Transverse colon (tissue), 4 donors: ENCODE measurements around the gene ZNF335. TPM values are rescaled to one million over a fixed set of nuclear protein-coding genes. Genes with fewer than 3 reads are reported as not detected.

Experiments
- DNase-seq: peaks from one replicate; pipeline ENCODE4 v3.0.0-alpha.2; 2019
- H3K27ac ChIP-seq, 4 donors: fragments of 200-600 bp; sonication (generic); 2 replicates each; pipeline ENCODE4 v1.5.1; 2016 to 2018; ENCODE audit warnings: inconsistent platforms in 4 of 4
- H3K27me3 ChIP-seq: fragments of 200-600 bp; sonication (generic); 2 replicates; pipeline ENCODE4 v1.5.1; 2017; ENCODE audit warnings: inconsistent platforms
- H3K36me3 ChIP-seq, 4 donors: fragments of 200-600 bp; sonication (generic); 2 replicates each; pipeline ENCODE4 v1.5.1; 2017 to 2019; ENCODE audit warnings: inconsistent platforms in 4 of 4
- H3K4me1 ChIP-seq, 4 donors: fragments of 200-600 bp; sonication (generic); 2 replicates each; pipeline ENCODE4 v1.5.1; 2017 to 2020; ENCODE audit warnings: inconsistent platforms in 4 of 4
- H3K4me3 ChIP-seq, 4 donors: fragments of 200-600 bp; sonication (generic); 1 replicate in 1 of 4; 2 replicates in 3 of 4; pipeline versions ENCODE4 v1.5.1 to v1.6.1; 2017 to 2019; ENCODE audit warnings: inconsistent platforms in 4 of 4
- H3K9me3 ChIP-seq, 2 donors: fragments of 200-600 bp; sonication (generic); 2 replicates each; pipeline ENCODE4 v1.5.1; 2017 to 2019; ENCODE audit warnings: inconsistent platforms in 2 of 2
- EP300 ChIP-seq: sonication (generic); formaldehyde crosslinking; IDR thresholded peaks from one replicate; pipeline ENCODE4 v1.6.1; 2017; ENCODE audit warnings: antibody characterized with exemption, low read depth
- POLR2A ChIP-seq: fragments of 450-650 bp; IDR thresholded peaks from one replicate; pipeline ENCODE4 v1.6.1; 2016; ENCODE audit warnings: antibody characterized with exemption, mild to moderate bottlenecking, moderate library complexity
- POLR2AphosphoS5 ChIP-seq, 3 donors: sonication (generic); formaldehyde crosslinking; IDR thresholded peaks; one replicate each; pipeline ENCODE4 v1.6.1; 2016; ENCODE audit warnings: antibody characterized with exemption in 3 of 3
- WGBS, 2 donors: methylation state at CpG; one replicate each; pipeline ENCODE4 v1.1.5; 2018; ENCODE audit warnings: low coverage in 1 of 2; 5-methylcytosine and 5-hydroxymethylcytosine counted together
- in situ Hi-C, 4 donors: fragments of 200-750 bp; cut with MboI; loops; one replicate each; pipeline versions ENCODE4 v1.15.0 to v1.15.1; 2017; ENCODE audit warnings: low sequenced_read_pairs in 3 of 4, low pct_ligation_motif_present in 1 of 4, low pct_unique_long_range_greater_than_20kb in 1 of 4
- intact Hi-C: fragments of 100-400 bp; cut with DNase I; formaldehyde crosslinking; loops from one replicate; pipeline ENCODE4 v1.15.1; 2023; ENCODE audit warnings: low total_unique reads
- total RNA-seq, 4 donors: library from RNA; depleted of rRNA; stranded (reverse); fragments of >200 nt; gene quantifications; one replicate each; pipeline ENCODE4 v1.1.0, GENCODE V29; 2016
- TF ChIP-seq, protein P1 (sequence below), 5 experiments: fragments of 200-600 bp in 3 of 5; fragments of 450-650 bp in 2 of 5; sonication (generic) in 3 of 5; IDR thresholded peaks; 1 replicate in 2 of 5; 2 replicates in 3 of 5; pipeline ENCODE4 v1.5.1; 2016 to 2017; ENCODE audit warnings: antibody characterized with exemption in 5 of 5, inconsistent platforms in 3 of 5, mild to moderate bottlenecking in 2 of 5, moderate library complexity in 1 of 5

Gene ZNF335
- total RNA-seq, 4 donors from 2014 or later: 27.0 to 80.0 (median 32.4) TPM

DNA sequence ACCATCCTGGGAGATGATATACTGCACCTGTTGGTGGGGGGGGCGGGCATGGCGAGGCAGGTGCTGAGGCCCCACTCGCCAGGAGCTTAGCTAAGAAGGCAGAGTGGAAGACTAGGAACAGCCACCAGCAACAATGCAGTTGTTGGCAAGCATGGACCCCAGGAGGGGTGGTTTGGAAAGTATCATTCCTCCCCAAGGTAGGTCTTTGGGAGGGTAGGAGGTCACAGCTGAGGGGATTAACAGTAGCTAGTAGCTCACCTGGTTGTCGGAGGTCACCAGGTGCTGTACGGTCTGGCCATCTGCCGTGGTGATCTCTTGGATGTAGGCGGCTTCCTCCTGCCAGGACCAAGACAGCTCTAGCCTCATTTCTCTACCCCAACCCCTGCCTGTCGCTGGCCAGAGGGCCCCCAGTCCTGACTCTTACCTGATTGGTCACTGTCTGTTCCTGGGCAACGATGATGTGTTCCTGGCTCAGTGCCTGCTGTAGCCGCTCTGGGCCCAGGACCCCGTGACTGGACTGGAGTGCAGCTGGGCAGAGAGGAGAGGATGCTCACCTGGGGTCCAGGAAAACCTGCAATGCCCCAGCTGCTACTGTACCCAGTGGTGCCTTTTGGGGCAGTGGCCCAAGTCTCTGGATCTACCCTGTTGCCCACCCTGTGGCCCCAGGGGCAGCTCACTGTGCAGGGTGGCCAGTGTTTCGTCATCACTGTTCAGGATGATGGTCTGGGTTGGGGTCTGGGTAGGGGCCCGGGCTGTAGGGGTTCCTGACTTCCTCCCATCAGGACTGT is 22.3 kb downstream of the ZNF335 start:
- no peak for DNase-seq
- H3K4me3 ChIP-seq: no peak overlapping the region
- intact Hi-C loops: loop anchor here (10.0 kb wide), 1 partner anchor 145 kb away; no protein-coding TSS in a partner anchor
- in situ Hi-C loops: loop anchor here in 2 of 4 donors (10.0 to 25.0 kb wide), 2 partner anchors 125 to 137 kb away; partner anchors contain the start of genes TNNC2 (in 1 of the 2) and UBE2C (in 1 of the 2)
- peaks cover 0 to 46% (median 15%) of the 10 kb centered on the region in 4 donors for H3K36me3 ChIP-seq
- TF ChIP-seq POLR2AphosphoS5 (IDR thresholded peaks at IDR 0.05) (peak in 1 of 3 donors; percentile 3), EP300 (no peak)
- H3K27ac ChIP-seq: no peak overlapping the region
- peaks cover 0 to 14% (median 0%) of the 10 kb centered on the region in 4 donors for H3K4me1 ChIP-seq
- 90% methylated on average over 10 of the region's 13 CpGs; no CpG with 5 or more reads in 1 of the 2 donors for WGBS, 2 donors
- no peaks in the 10 kb centered on the region for H3K27me3 ChIP-seq
- H3K9me3 ChIP-seq: no peaks in the 10 kb centered on the region

DNA sequence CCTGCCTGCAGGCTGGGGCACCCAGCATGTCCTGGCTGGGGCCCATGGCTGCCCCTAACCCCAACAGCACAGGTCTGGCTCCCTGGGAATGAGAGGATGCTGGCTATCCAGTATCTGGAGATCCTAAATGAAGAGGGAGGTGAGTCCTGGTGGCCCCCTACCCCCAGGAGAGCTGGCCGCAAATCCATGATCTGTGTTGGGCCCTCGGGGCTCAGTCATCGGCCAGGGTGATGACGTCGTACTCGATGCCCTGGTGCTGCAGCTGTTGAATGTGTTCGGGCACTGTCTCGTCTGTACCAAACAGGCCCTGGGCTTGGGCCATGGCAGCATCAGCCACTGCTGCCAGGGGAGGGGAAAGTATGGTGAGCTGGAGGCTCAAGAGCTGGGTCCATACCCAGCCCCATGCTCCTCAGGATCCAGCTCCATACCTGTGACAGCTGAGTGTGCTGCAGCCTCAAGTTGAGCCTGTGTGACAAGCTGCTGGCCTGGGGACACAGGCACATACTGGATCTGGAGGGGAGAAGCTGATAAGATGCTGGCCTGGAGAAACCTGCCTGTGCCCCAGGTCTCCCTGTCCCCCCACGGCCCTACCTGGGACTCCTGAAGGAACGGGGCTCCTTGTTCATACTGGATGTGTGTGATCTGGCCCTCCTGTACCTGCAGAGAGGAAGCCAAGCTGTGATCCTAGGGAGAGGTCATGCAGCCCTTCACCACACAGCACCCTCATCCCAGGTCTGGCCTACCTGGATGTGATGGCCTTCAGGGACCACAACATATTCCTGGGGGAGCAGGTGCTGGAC is 23.1 kb downstream of the ZNF335 start:
- Histone ChIP-seq H3K9me3 (no peaks in the 10 kb centered on the region), H3K27ac (no peak overlapping the region), H3K4me1 (peaks cover 0 to 14% (median 0%) of the 10 kb centered on the region in 4 donors), H3K36me3 (peaks cover 0 to 52% (median 18%) of the 10 kb centered on the region in 4 donors), H3K4me3 (no peak overlapping the region), H3K27me3 (no peaks in the 10 kb centered on the region)
- intact Hi-C loops (no loop called here), in situ Hi-C loops (loop anchor here in 1 of 4 donors (10.0 kb wide), 1 partner anchor 124 kb away; the partner anchor contains the start of gene TNNC2)
- DNase-seq: no peak
- no peak for TF ChIP-seq EP300
- TF ChIP-seq POLR2AphosphoS5 (IDR thresholded peaks at IDR 0.05): peak in 2 of 3 donors; percentile 10 to 17
- 84% methylated on average over 10 of the region's 10 CpGs; no CpG with 5 or more reads in 1 of the 2 donors for WGBS, 2 donors

DNA sequence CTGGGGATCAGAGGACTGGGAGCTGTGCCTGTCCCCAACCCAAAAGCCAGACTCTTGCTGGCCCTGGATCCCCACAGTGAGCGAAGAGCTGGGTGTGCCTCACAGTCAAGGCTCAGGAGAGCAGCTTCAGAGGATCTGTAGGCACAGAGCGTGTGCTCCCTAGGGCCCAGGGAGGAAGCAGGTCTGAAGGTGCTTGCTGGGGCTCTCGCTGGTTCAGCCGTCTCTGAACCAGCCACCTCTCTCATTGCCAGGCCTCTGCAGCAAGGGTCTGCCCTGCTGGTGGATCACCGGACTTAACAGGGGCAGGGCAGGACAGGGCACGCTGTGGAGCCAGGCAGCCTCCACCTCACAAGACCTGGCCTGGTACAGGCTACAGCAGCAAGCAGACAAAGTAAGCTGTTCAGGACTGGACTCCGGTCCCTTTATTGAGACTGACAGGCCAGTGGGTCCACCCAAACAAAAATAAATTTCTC is 23.7 kb downstream of the ZNF335 start:
- no peak overlapping the region for H3K27ac ChIP-seq
- TF ChIP-seq POLR2AphosphoS5 (IDR thresholded peaks at IDR 0.05): peak in 1 of 3 donors; percentile 4
- no peak for TF ChIP-seq POLR2A
- no peak for TF ChIP-seq EP300
- TF ChIP-seq, protein P1, sequence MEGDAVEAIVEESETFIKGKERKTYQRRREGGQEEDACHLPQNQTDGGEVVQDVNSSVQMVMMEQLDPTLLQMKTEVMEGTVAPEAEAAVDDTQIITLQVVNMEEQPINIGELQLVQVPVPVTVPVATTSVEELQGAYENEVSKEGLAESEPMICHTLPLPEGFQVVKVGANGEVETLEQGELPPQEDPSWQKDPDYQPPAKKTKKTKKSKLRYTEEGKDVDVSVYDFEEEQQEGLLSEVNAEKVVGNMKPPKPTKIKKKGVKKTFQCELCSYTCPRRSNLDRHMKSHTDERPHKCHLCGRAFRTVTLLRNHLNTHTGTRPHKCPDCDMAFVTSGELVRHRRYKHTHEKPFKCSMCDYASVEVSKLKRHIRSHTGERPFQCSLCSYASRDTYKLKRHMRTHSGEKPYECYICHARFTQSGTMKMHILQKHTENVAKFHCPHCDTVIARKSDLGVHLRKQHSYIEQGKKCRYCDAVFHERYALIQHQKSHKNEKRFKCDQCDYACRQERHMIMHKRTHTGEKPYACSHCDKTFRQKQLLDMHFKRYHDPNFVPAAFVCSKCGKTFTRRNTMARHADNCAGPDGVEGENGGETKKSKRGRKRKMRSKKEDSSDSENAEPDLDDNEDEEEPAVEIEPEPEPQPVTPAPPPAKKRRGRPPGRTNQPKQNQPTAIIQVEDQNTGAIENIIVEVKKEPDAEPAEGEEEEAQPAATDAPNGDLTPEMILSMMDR (IDR thresholded peaks at IDR 0.05): no peak
- 79% methylated on average over 6 of the region's 7 CpGs; no CpG with 5 or more reads in 1 of the 2 donors for WGBS, 2 donors
- H3K4me3 ChIP-seq: no peak overlapping the region
- no peaks in the 10 kb centered on the region for H3K9me3 ChIP-seq
- H3K27me3 ChIP-seq: no peaks in the 10 kb centered on the region
- H3K36me3 ChIP-seq: peaks cover 0 to 58% (median 22%) of the 10 kb centered on the region in 4 donors
- DNase-seq: no peak
- peaks cover 0 to 14% (median 0%) of the 10 kb centered on the region in 4 donors for H3K4me1 ChIP-seq
- intact Hi-C loops (no loop called here), in situ Hi-C loops (loop anchor here in 1 of 4 donors (10.0 kb wide), 1 partner anchor 123 kb away; the partner anchor contains the start of gene TNNC2)

- in situ Hi-C loops (loop anchor here in 1 of 4 donors (10.0 kb wide), 1 partner anchor 122 kb away; the partner anchor contains the start of gene TNNC2), intact Hi-C loops (no loop called here)
- H3K27ac ChIP-seq: peak overlapping the region in 1 of 4 donors; percentile 5
- peaks cover 0 to 14% (median 0%) of the 10 kb centered on the region in 4 donors for H3K4me1 ChIP-seq
- WGBS, 2 donors: 70 to 82% methylated on average over 4 to 28 of the region's 29 CpGs
- H3K36me3 ChIP-seq: peaks cover 0 to 65% (median 26%) of the 10 kb centered on the region in 4 donors
- no peak for TF ChIP-seq POLR2A
- no peak for TF ChIP-seq EP300
- no peak for TF ChIP-seq POLR2AphosphoS5 (IDR thresholded peaks at IDR 0.05)
- TF ChIP-seq, protein P1 (IDR thresholded peaks at IDR 0.05): no peak
- H3K4me3 ChIP-seq: no peak overlapping the region
- no peak for DNase-seq
- no peaks in the 10 kb centered on the region for H3K9me3 ChIP-seq
- H3K27me3 ChIP-seq: no peaks in the 10 kb centered on the region
Measured at GRCh38 chr20:45947110-45947866, 24.7 kb downstream of the ZNF335 start.
